DMS 273 treated with DMSO at 0.1 percent for 48 hours (cell line): Measurements from ENCODE around the gene MYD88.

Source experiments
- DNase-seq: peaks from one replicate; lab custom pipeline; 2025; lab: John Stamatoyannopoulos, UW

Gene MYD88

DNA sequence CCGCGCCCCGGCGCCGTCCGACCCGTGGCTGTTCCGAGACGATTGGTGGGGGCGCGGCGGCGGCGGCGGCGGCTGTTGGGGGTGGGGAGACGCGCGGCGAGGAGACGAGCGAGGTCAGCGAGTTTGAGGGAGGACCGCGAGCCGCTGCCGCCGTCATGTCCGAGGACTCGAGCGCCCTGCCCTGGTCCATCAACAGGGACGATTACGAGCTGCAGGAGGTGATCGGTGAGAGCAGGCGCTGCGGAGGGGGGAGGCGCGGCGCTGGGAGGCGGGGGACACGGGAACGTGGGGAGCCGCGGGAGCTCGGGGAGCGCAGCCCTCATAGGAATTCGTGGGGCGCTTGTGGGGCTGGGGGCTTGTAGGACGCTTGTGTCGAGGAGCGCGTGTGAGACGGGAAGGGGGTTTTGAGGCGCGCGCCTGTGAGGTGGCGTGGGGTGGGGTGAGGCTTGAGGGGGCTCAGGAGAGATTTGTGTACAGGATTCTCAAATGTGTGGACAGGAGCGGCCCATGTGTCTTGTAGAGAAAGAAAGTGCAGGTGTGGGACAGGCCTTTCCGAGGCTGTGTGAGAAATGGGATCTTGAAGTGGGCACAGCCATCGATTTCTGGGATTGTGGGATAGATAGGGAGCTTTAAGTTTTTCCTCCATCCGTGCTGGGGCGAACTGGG, 27.4 kb downstream of the MYD88 start:
- DNase-seq = no peak

DNA sequence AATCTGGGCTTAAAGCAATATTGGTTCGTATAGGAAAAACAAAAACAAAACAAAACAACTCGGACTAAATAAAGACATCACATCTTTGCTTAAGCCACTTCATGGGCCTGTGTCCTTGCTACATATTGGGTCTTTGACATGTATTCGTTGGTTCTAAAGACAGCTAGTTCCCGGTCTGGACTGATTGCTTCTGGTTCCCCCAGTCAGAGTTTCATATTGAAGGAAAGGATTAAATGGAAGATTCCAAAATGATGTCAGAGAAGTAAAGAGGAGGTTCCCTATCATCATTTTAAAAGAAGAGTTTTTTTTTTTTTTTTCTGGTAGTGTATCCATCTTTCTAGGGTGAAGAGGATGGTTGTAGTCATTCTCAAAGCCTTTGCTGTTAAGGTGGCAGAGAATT, 29.1 kb downstream of the MYD88 start:
- no peak for DNase-seq

DNA sequence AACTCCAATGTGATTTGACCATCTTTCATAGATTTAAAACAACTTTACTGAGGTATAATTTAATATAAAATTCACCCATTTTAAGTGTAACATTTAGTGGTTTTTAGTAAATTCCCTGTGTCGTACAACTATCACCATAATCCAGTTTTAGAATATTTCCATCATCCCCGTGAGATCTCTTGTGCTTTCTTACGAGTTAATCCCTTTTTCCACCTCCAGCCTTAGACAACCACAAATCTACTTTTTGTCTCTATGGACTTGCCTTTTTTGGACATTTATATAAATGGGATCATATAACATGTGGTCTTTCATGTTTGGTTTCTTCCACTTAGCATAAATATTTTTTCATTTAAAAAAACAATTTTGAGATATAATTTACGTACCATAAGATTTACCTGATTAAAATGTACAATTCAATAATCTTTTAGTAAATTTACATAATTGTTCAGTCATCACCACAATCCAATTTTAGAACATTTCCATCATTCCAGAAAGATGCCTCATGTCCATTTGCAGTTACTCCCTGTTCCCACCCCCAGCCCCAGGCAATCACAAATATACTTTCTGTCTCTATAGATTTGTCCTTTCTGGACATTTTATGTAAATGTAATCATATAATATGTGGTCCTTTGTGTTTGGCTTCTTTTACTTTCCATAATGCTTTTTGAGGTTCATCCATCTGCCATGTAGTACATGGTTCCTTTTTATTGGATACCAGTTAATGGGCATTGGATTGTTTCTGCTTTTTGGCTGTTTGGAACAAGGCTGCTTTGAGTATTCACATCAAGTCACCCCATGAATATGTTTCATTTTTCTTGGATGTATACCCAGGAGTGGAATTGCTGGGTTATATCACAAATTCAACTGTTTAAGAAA, 29.9 kb downstream of the MYD88 start:
- DNase-seq = no peak

GRCh38 chr3:38169027-38169317, 30.5 kb downstream of the MYD88 start:
- DNase-seq = no peak

- DNase-seq = no peak
Measured at GRCh38 chr3:38170722-38171121, 32.3 kb downstream of the MYD88 start.

DNA sequence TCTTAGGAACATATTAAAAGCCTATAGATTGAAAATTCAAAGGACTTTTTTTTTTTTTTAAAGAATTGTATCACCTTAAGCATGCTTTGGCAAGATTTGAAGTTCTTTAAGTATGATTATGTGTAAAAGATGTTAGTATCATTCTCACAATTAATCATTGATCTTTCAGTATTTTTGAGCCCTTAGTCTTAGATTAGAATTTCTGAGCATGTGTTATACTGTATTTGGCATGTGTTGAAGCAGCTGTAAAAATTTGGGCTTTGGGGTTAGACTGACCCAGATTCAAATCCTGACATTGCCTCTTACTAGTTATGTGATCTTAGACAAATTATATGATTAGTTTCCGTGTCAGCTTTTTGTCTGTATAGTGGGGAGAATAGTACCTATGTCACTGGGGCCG, 33.2 kb downstream of the MYD88 start:
- no peak for DNase-seq

DNA sequence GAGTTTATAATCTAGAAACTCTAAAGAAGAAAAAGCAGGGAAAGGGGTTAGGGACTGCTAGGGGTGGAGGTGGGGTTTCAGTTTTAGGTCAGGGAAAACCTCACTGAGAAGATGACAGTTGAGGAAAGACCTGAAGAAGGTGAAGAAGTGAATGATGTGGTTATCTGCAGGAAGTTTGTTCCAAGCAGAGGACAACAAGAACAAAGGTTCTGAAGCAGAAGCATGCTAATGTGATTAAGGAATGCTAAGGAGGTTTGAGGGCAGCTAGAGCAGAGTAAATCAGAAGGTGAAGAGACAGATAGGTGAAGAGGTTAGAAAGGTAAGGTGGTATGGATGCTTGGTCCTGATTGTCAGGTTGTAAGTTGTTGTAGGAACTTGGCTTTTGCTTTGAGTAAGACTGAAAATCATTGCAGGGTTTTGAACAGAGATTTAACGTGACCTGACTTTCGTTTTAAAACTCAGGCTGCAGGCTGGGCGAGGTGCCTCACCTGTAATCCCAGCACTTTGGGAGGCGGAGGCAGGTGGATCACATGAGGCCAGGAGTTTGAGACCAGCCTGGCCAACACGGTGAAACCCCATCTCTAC, 35.5 kb downstream of the MYD88 start:
- no peak for DNase-seq

GRCh38 chr3:38177181-38177580, 38.7 kb downstream of the MYD88 start:
- no peak for DNase-seq

GRCh38 chr3:38186781-38187180, 48.3 kb downstream of the MYD88 start:
- DNase-seq = no peak

- no peak for DNase-seq
Measured at GRCh38 chr3:38190481-38190881, 52.0 kb downstream of the MYD88 start.
